Upper lobe of left lung (tissue), 6 donors: ENCODE measurements around the gene LTBR. TPM values are rescaled to one million over a fixed set of nuclear protein-coding genes. Genes with fewer than 3 reads are reported as not detected.

Experiments
- ATAC-seq, 2 donors: fragments of 200-7000 bp; cut with Tn5 transposase; one replicate each; pipeline ENCODE4 v1.9.1; 2022; ENCODE audit warnings: mild to moderate bottlenecking in 2 of 2, moderate library complexity in 2 of 2; ENCODE audit not compliant: low FRiP score in 2 of 2
- DNase-seq, 2 donors: peaks; one replicate each; pipeline ENCODE4 v3.0.0-alpha.2; 2019 to 2020
- H3K27ac ChIP-seq, 4 donors: fragments of 200-600 bp; sonication (generic); one replicate each; pipeline ENCODE4 v1.5.1; 2016 to 2019
- H3K27me3 ChIP-seq, 4 donors: fragments of 200-600 bp; sonication (generic); one replicate each; pipeline ENCODE4 v1.5.1; 2017 to 2019
- H3K36me3 ChIP-seq, 4 donors: fragments of 200-600 bp; sonication (generic); one replicate each; pipeline ENCODE4 v1.5.1; 2016 to 2019
- H3K4me1 ChIP-seq, 4 donors: fragments of 200-600 bp; sonication (generic); one replicate each; pipeline ENCODE4 v1.5.1; 2018 to 2019
- H3K4me3 ChIP-seq, 4 donors: fragments of 200-600 bp; sonication (generic); one replicate each; pipeline ENCODE4 v1.5.1; 2017 to 2019; ENCODE audit warnings: mild to moderate bottlenecking in 2 of 4, moderate library complexity in 1 of 4
- H3K9me3 ChIP-seq, 4 donors: fragments of 200-600 bp; sonication (generic); one replicate each; pipeline ENCODE4 v1.5.1; 2018 to 2019
- CTCF ChIP-seq, 6 experiments: fragments of 450-650 bp in 4 of 6; fragments of 200-600 bp in 2 of 6; sonication (generic) in 2 of 6; IDR thresholded peaks; one replicate each; pipeline ENCODE4 v1.5.1; 2016 to 2019; ENCODE audit warnings: antibody characterized with exemption in 6 of 6
- EP300 ChIP-seq, 4 donors: sonication (generic); formaldehyde crosslinking; IDR thresholded peaks; one replicate each; pipeline ENCODE4 v1.5.1; 2017; ENCODE audit warnings: antibody characterized with exemption in 4 of 4, control low read depth in 2 of 4
- POLR2A ChIP-seq, 4 donors: fragments of 450-650 bp; IDR thresholded peaks; one replicate each; pipeline ENCODE4 v1.5.1; 2016 to 2017; ENCODE audit warnings: antibody characterized with exemption in 4 of 4, mild to moderate bottlenecking in 2 of 4
- POLR2AphosphoS5 ChIP-seq, 2 donors: sonication (generic); formaldehyde crosslinking; IDR thresholded peaks; one replicate each; pipeline ENCODE4 v1.5.1; 2017; ENCODE audit warnings: antibody characterized with exemption in 2 of 2
- WGBS, 2 donors: methylation state at CpG; one replicate each; pipeline ENCODE4 v1.1.5; 2017 to 2018; 5-methylcytosine and 5-hydroxymethylcytosine counted together
- total RNA-seq, 6 donors: library from RNA; depleted of rRNA in 4 of 6; stranded (reverse); fragments of >200 nt in 4 of 6; gene quantifications; one replicate each; pipeline versions ENCODE4 v1.1.0 to v1.2.1, GENCODE V29; 2016 to 2021
- donor health status: DM: no; HTN: no; CAD: no; lungs with moderate emphysema.
- donor health status: DM: no; HTN: yes; CAD: no; lungs with severe emphysema.

LTBR gene
- total RNA-seq, 6 donors from 2014 or later = 84.9 to 207 (median 150) TPM

- ATAC-seq (no peak), DNase-seq (no peak)
- Histone ChIP-seq H3K36me3 (peaks cover 4 to 21% (median 8%) of the 10 kb centered on the region in 4 donors), H3K27me3 (no peaks in the 10 kb centered on the region), H3K4me3 (no peak overlapping the region), H3K27ac (peak overlapping the region in 1 of 4 donors; percentile 33), H3K9me3 (no peaks in the 10 kb centered on the region), H3K4me1 (peaks cover 28 to 56% (median 40%) of the 10 kb centered on the region in 4 donors)
- no peak for TF ChIP-seq EP300 (IDR thresholded peaks at IDR 0.05)
- TF ChIP-seq POLR2AphosphoS5 (IDR thresholded peaks at IDR 0.05) = no peak
- no peak for TF ChIP-seq CTCF (IDR thresholded peaks at IDR 0.05)
- 56 to 59% methylated on average over 1 of the region's 1 CpG for WGBS, 2 donors
Observed at GRCh38 chr12:6358881-6359280, 25.1 kb upstream of the LTBR start.

GRCh38 chr12:6360080-6360571, 23.8 kb upstream of the LTBR start:
- ATAC-seq = no peak
- WGBS, 2 donors = 79 to 80% methylated on average over 7 of the region's 7 CpGs

GRCh38 chr12:6360578-6361490, 23.1 kb upstream of the LTBR start:
- WGBS, 2 donors = 63% methylated on average over 11 of the region's 11 CpGs
- ATAC-seq (peak in 1 of 2 donors; percentile 39), DNase-seq (no peak)
- Histone ChIP-seq H3K9me3 (no peaks in the 10 kb centered on the region), H3K27me3 (no peaks in the 10 kb centered on the region), H3K4me3 (no peak overlapping the region), H3K27ac (peak overlapping the region; percentile 64 to 96 (median 92)), H3K36me3 (peaks cover 0 to 6% (median 3%) of the 10 kb centered on the region in 4 donors), H3K4me1 (peaks cover 34 to 62% (median 53%) of the 10 kb centered on the region in 4 donors)
- peak in 2 of 4 donors; percentile 49 to 86 for TF ChIP-seq EP300 (IDR thresholded peaks at IDR 0.05)
- no peak for TF ChIP-seq CTCF (IDR thresholded peaks at IDR 0.05)
- TF ChIP-seq POLR2A (IDR thresholded peaks at IDR 0.05) = no peak
- TF ChIP-seq POLR2AphosphoS5 (IDR thresholded peaks at IDR 0.05) = peak in 1 of 2 donors; percentile 80

More at GRCh38 chr12:6360080-6360571, 23.8 kb upstream of the LTBR start:
- no peaks in the 10 kb centered on the region for H3K9me3 ChIP-seq
- no peak overlapping the region for H3K4me3 ChIP-seq
- no peak for TF ChIP-seq POLR2A (IDR thresholded peaks at IDR 0.05)
- no peaks in the 10 kb centered on the region for H3K27me3 ChIP-seq
- peaks cover 36 to 69% (median 52%) of the 10 kb centered on the region in 4 donors for H3K4me1 ChIP-seq
- H3K36me3 ChIP-seq = peaks cover under 1 to 11% (median 4%) of the 10 kb centered on the region in 4 donors
- peak overlapping the region; percentile 54 to 96 (median 92) for H3K27ac ChIP-seq
- no peak for DNase-seq

- peaks cover 32 to 58% (median 53%) of the 10 kb centered on the region in 4 donors for H3K4me1 ChIP-seq
- peak; percentile 25 to 56 for ATAC-seq
- H3K9me3 ChIP-seq = no peaks in the 10 kb centered on the region
- no peaks in the 10 kb centered on the region for H3K36me3 ChIP-seq
- 45 to 59% methylated on average over 5 to 14 of the region's 14 CpGs for WGBS, 2 donors
- H3K27ac ChIP-seq = peak overlapping the region; percentile 89 to 96 (median 95)
- peak; percentile 79 to 80 for DNase-seq
- no peaks in the 10 kb centered on the region for H3K27me3 ChIP-seq
- no peak overlapping the region for H3K4me3 ChIP-seq
- TF ChIP-seq POLR2A (IDR thresholded peaks at IDR 0.05) = peak in 1 of 4 donors; percentile 34
- peak in 2 of 4 donors; percentile 62 to 78 for TF ChIP-seq EP300 (IDR thresholded peaks at IDR 0.05)
- TF ChIP-seq CTCF (IDR thresholded peaks at IDR 0.05) = no peak
- peak; percentile 60 to 72 for TF ChIP-seq POLR2AphosphoS5 (IDR thresholded peaks at IDR 0.05)
Observed at GRCh38 chr12:6361834-6362233, 22.1 kb upstream of the LTBR start.

GRCh38 chr12:6362403-6362802, 21.6 kb upstream of the LTBR start:
- DNase-seq (no peak), ATAC-seq (no peak)
- TF ChIP-seq POLR2A (IDR thresholded peaks at IDR 0.05) = no peak
- H3K4me3 ChIP-seq = no peak overlapping the region
- H3K27ac ChIP-seq = peak overlapping the region; percentile 89 to 96 (median 95)
- no peaks in the 10 kb centered on the region for H3K27me3 ChIP-seq
- 42 to 64% methylated on average over 3 of the region's 3 CpGs for WGBS, 2 donors
- no peaks in the 10 kb centered on the region for H3K9me3 ChIP-seq
- peaks cover 34 to 61% (median 54%) of the 10 kb centered on the region in 4 donors for H3K4me1 ChIP-seq
- H3K36me3 ChIP-seq = no peaks in the 10 kb centered on the region
